Measurements from ENCODE around the gene SUFU. TPM values are rescaled to one million over a fixed set of nuclear protein-coding genes. Genes with fewer than 3 reads are reported as not detected.

SUFU gene
- total and polyA plus RNA-seq, 2 of the 13 experiments (the other 11 are each of a cell fraction or from before 2014, with no cell fraction given), result 2.9 to 5.5 TPM

GRCh38 chr10:102660888-102661657, 157.3 kb downstream of the SUFU start (continued):
- TF ChIP-seq ZNF34 (CRISPR knock-in tag; IDR thresholded peaks at IDR 0.05; ENCODE audit: borderline replicate concordance), result peak; percentile 74; the same call in 1 of the 2 replicates
- TF ChIP-seq PITX1 (CRISPR knock-in tag; IDR thresholded peaks at IDR 0.05), result peak; percentile 48; the same call in 1 of the 2 replicates
- peak in 1 of 2 experiments; percentile 59; a peak in 1 of 4 replicates for TF ChIP-seq KLF16 (CRISPR knock-in tag; IDR thresholded peaks at IDR 0.05)
- no peak for TF ChIP-seq ZNF607 (CRISPR knock-in tag; IDR thresholded peaks at IDR 0.05; ENCODE audit: borderline replicate concordance)
- TF ChIP-seq ZNF362 (CRISPR knock-in tag; IDR thresholded peaks at IDR 0.05; ENCODE audit: borderline replicate concordance), result peak; percentile 53; the same call in 1 of the 2 replicates
- peak; percentile 70; the same call in 1 of the 2 replicates for TF ChIP-seq ZNF546 (CRISPR knock-in tag; conservative IDR thresholded peaks at IDR 0.05)
- TF ChIP-seq ZNF598 (CRISPR knock-in tag; IDR thresholded peaks at IDR 0.05; ENCODE audit: borderline replicate concordance), result no peak
- TF ChIP-seq ZNF749 (CRISPR knock-in tag; IDR thresholded peaks at IDR 0.05; ENCODE audit: borderline replicate concordance), result no peak
- TF ChIP-seq PCBP1 (IDR thresholded peaks at IDR 0.05; ENCODE audit: borderline replicate concordance, low read depth, low read length), result peak; percentile 90; the same call in 1 of the 2 replicates
- TF ChIP-seq NFE2 (CRISPR knock-in tag; IDR thresholded peaks at IDR 0.05), result no peak
- no peak for TF ChIP-seq JARID2 (CRISPR knock-in tag; IDR thresholded peaks at IDR 0.05; ENCODE audit: insufficient replicate concordance)
- no peak for TF ChIP-seq RNF2 (conservative IDR thresholded peaks at IDR 0.05; ENCODE audit: low read depth)
- peak; percentile 100 for TF ChIP-seq PATZ1 (CRISPR knock-in tag; IDR thresholded peaks at IDR 0.05)
- TF ChIP-seq HHEX (CRISPR knock-in tag; IDR thresholded peaks at IDR 0.05), result no peak
- no peak for TF ChIP-seq ZNF670 (CRISPR knock-in tag; IDR thresholded peaks at IDR 0.05; ENCODE audit: borderline replicate concordance)
- TF ChIP-seq SRY (CRISPR knock-in tag; IDR thresholded peaks at IDR 0.05), result no peak
- TF ChIP-seq CCAR2 (optimal IDR thresholded peaks at IDR 0.05; ENCODE audit: low read depth, low read length), result no peak
- TF ChIP-seq RFX1 (IDR thresholded peaks at IDR 0.05), result no peak
- TF ChIP-seq RAD51 (IDR thresholded peaks at IDR 0.05; ENCODE audit: borderline replicate concordance), result no peak
- TF ChIP-seq MEIS1 (CRISPR knock-in tag; IDR thresholded peaks at IDR 0.05; ENCODE audit: borderline replicate concordance), result peak; percentile 62; the same call in 1 of the 2 replicates
- TF ChIP-seq ZNF253 (CRISPR knock-in tag; IDR thresholded peaks at IDR 0.05; ENCODE audit: borderline replicate concordance), result no peak
- no peak for TF ChIP-seq YEATS4 (CRISPR knock-in tag; IDR thresholded peaks at IDR 0.05; ENCODE audit: borderline replicate concordance)
- peak in 1 of 2 experiments; percentile 47; a peak in 1 of 4 replicates for TF ChIP-seq ATF4 (CRISPR knock-in tag; IDR thresholded peaks at IDR 0.05)
- no peak for TF ChIP-seq ZNF547 (CRISPR knock-in tag; IDR thresholded peaks at IDR 0.05)
- TF ChIP-seq NPAS2 (CRISPR knock-in tag; IDR thresholded peaks at IDR 0.05; ENCODE audit: borderline replicate concordance), result no peak
- no peak for TF ChIP-seq ZNF7 (CRISPR knock-in tag; IDR thresholded peaks at IDR 0.05)
- TF ChIP-seq ERF (CRISPR knock-in tag; IDR thresholded peaks at IDR 0.05), result no peak
- no peak for TF ChIP-seq ZSCAN12 (CRISPR knock-in tag; IDR thresholded peaks at IDR 0.05)

Measured in HepG2 (cell line).